SK-N-SH treated with all-trans-retinoic acid at 6 μM for 48 hours (cell line): ENCODE results near the gene AMER2.

ENCODE experiments used
- ATAC-seq: fragments of 200-7000 bp; cut with Tn5 transposase; 3 replicates; pipeline ENCODE4 v1.9.1; 2020; ENCODE audit warnings: mild to moderate bottlenecking, moderate library complexity
- ARNTL ChIP-seq: fragments of 450-650 bp; formaldehyde crosslinking; IDR thresholded peaks from 2 replicates; pipeline ENCODE4 v1.5.0; 2020; ENCODE audit warnings: low read depth, mild to moderate bottlenecking, moderate library complexity, borderline replicate concordance
- BACH2 ChIP-seq: fragments of 250-450 bp; sonication (Bioruptor Pico); IDR thresholded peaks from 2 replicates; pipeline ENCODE4 v1.9.0; 2021; ENCODE audit warnings: mild to moderate bottlenecking, borderline replicate concordance
- CREB5 ChIP-seq: fragments of 250-450 bp; sonication (Bioruptor Pico); IDR thresholded peaks from 2 replicates; pipeline ENCODE4 v1.5.1; 2020; ENCODE audit warnings: low read depth, mild to moderate bottlenecking, moderate library complexity
- ESRRG ChIP-seq: fragments of 250-450 bp; sonication (Bioruptor Pico); IDR thresholded peaks from 2 replicates; pipeline ENCODE4 v1.6.1; 2021; ENCODE audit warnings: mild to moderate bottlenecking
- ISL1 ChIP-seq: fragments of 250-450 bp; sonication (Bioruptor Pico); IDR thresholded peaks from 2 replicates; pipeline ENCODE4 v2.1.2; 2022; ENCODE audit warnings: mild to moderate bottlenecking, moderate library complexity
- OSR1 ChIP-seq: fragments of 250-450 bp; sonication (Bioruptor Pico); IDR thresholded peaks from 2 replicates; pipeline ENCODE4 v1.8.0; 2022; ENCODE audit warnings: moderate library complexity, mild to moderate bottlenecking, inconsistent platforms
- PATZ1 ChIP-seq: fragments of 250-450 bp; sonication (Bioruptor Pico); IDR thresholded peaks from 2 replicates; pipeline ENCODE4 v1.8.0; 2020; ENCODE audit warnings: mild to moderate bottlenecking, moderate library complexity, borderline replicate concordance
- POU6F1 ChIP-seq: fragments of 250-450 bp; sonication (Bioruptor Pico); IDR thresholded peaks from 2 replicates; pipeline ENCODE4 v1.8.0; 2021; ENCODE audit warnings: low read depth, mild to moderate bottlenecking, moderate library complexity, borderline replicate concordance
- PPARA ChIP-seq: fragments of 250-450 bp; sonication (Bioruptor Pico); IDR thresholded peaks from 2 replicates; pipeline ENCODE4 v1.5.0; 2020; ENCODE audit warnings: mild to moderate bottlenecking, borderline replicate concordance
- RARB ChIP-seq: fragments of 250-450 bp; sonication (Bioruptor Pico); IDR thresholded peaks from 2 replicates; pipeline ENCODE4 v1.8.0; 2021; ENCODE audit warnings: mild to moderate bottlenecking, moderate library complexity
- SNAI2 ChIP-seq: fragments of 250-450 bp; sonication (Bioruptor Pico); IDR thresholded peaks from 2 replicates; pipeline ENCODE4 v1.5.0; 2020; ENCODE audit warnings: mild to moderate bottlenecking, moderate library complexity
- TCF4 ChIP-seq: fragments of 250-450 bp; sonication (Bioruptor Pico); IDR thresholded peaks from 2 replicates; pipeline ENCODE4 v1.8.0; 2021; ENCODE audit warnings: mild to moderate bottlenecking, moderate library complexity, borderline replicate concordance
- TOX ChIP-seq: fragments of 250-450 bp; sonication (Bioruptor Pico); IDR thresholded peaks from 2 replicates; pipeline ENCODE4 v1.8.0; 2021; ENCODE audit warnings: mild to moderate bottlenecking, moderate library complexity, borderline replicate concordance
- ZC3H10 ChIP-seq: fragments of 250-450 bp; sonication (Bioruptor Pico); IDR thresholded peaks from 2 replicates; pipeline ENCODE4 v1.5.1; 2021; ENCODE audit warnings: mild to moderate bottlenecking, moderate library complexity
- ZFP3 ChIP-seq: fragments of 250-450 bp; sonication (Bioruptor Pico); IDR thresholded peaks from 2 replicates; pipeline ENCODE4 v1.5.0; 2020; ENCODE audit warnings: mild to moderate bottlenecking, moderate library complexity
- ZFP30 ChIP-seq: fragments of 450-650 bp; formaldehyde crosslinking; IDR thresholded peaks from 2 replicates; pipeline ENCODE4 v1.5.0; 2022; ENCODE audit warnings: mild to moderate bottlenecking, moderate library complexity
- ZNF565 ChIP-seq: fragments of 450-650 bp; formaldehyde crosslinking; conservative IDR thresholded peaks from 2 replicates; pipeline ENCODE4 v1.5.0; 2020; ENCODE audit warnings: low read depth, mild to moderate bottlenecking, moderate library complexity
- ZNF70 ChIP-seq: fragments of 450-650 bp; formaldehyde crosslinking; IDR thresholded peaks from 2 replicates; pipeline ENCODE4 v1.5.0; 2020; ENCODE audit warnings: mild to moderate bottlenecking, moderate library complexity
- ZNF8 ChIP-seq: fragments of 450-650 bp; formaldehyde crosslinking; IDR thresholded peaks from 2 replicates; pipeline ENCODE4 v1.5.0; 2020; ENCODE audit warnings: mild to moderate bottlenecking, moderate library complexity

The AMER2 gene

GRCh38 chr13:25114220-25114619 lies 57.9 kb downstream of the AMER2 start (continued):
- TF ChIP-seq ZNF565 (CRISPR knock-in tag) (no peak), SNAI2 (CRISPR knock-in tag) (no peak), ESRRG (CRISPR knock-in tag) (no peak), POU6F1 (CRISPR knock-in tag) (no peak), ISL1 (no peak), ZFP3 (CRISPR knock-in tag) (no peak), TCF4 (no peak), PPARA (CRISPR knock-in tag) (no peak)

- no peak for ATAC-seq
Measured at GRCh38 chr13:25112695-25113255, 59.3 kb downstream of the AMER2 start.

More at GRCh38 chr13:25112695-25113255, 59.3 kb downstream of the AMER2 start:
- no peak for TF ChIP-seq CREB5 (CRISPR knock-in tag)
- TF ChIP-seq SNAI2 (CRISPR knock-in tag) = no peak
- no peak for TF ChIP-seq ZNF70 (CRISPR knock-in tag)
- no peak for TF ChIP-seq RARB
- no peak for TF ChIP-seq TCF4
- no peak for TF ChIP-seq ISL1
- TF ChIP-seq ZFP30 (CRISPR knock-in tag) = no peak
- no peak for TF ChIP-seq PPARA (CRISPR knock-in tag)
- TF ChIP-seq BACH2 = no peak
- no peak for TF ChIP-seq ESRRG (CRISPR knock-in tag)
- no peak for TF ChIP-seq TOX
- no peak for TF ChIP-seq PATZ1 (CRISPR knock-in tag)
- no peak for TF ChIP-seq OSR1 (CRISPR knock-in tag)
- TF ChIP-seq ZNF8 (CRISPR knock-in tag) = no peak
- TF ChIP-seq ZFP3 (CRISPR knock-in tag) = no peak
- TF ChIP-seq ZC3H10 (CRISPR knock-in tag) = no peak
- no peak for TF ChIP-seq ARNTL (CRISPR knock-in tag)
- TF ChIP-seq ZNF565 (CRISPR knock-in tag) = no peak
